Sigmoid colon (tissue), 7 donors: ENCODE measurements around the gene TSPAN11. TPM values are rescaled to one million over a fixed set of nuclear protein-coding genes. Genes with fewer than 3 reads are reported as not detected.

Experiments used
- DNase-seq: peaks from one replicate; pipeline ENCODE4 v3.0.0-alpha.2; 2019
- H3K27ac ChIP-seq, 4 donors: fragments of 200-600 bp; sonication (generic); one replicate each; pipeline ENCODE4 v1.5.1; 2016 to 2019; ENCODE audit warnings: mild to moderate bottlenecking in 1 of 4
- H3K27me3 ChIP-seq, 3 donors: fragments of 200-600 bp; sonication (generic); one replicate each; pipeline ENCODE4 v1.5.1; 2019; ENCODE audit warnings: mild to moderate bottlenecking in 1 of 3
- H3K36me3 ChIP-seq, 4 donors: fragments of 200-600 bp; sonication (generic); one replicate each; pipeline ENCODE4 v1.5.1; 2016 to 2019
- H3K4me1 ChIP-seq, 4 donors: fragments of 200-600 bp; sonication (generic); one replicate each; pipeline ENCODE4 v1.5.1; 2017 to 2019
- H3K4me3 ChIP-seq, 4 donors: fragments of 200-600 bp; sonication (generic); one replicate each; pipeline ENCODE4 v1.5.1; 2017 to 2019; ENCODE audit warnings: mild to moderate bottlenecking in 2 of 4, moderate library complexity in 1 of 4
- H3K9me3 ChIP-seq, 4 donors: fragments of 200-600 bp in 3 of 4; sonication (generic) in 3 of 4; one replicate each; pipeline versions ENCODE4 v1.5.1 to v1.6.1; 2013 to 2019
- EP300 ChIP-seq, 4 donors: sonication (generic); formaldehyde crosslinking; IDR thresholded peaks; one replicate each; pipeline ENCODE4 v1.6.1; 2017; ENCODE audit warnings: antibody characterized with exemption in 4 of 4
- POLR2A ChIP-seq, 2 donors: fragments of 450-650 bp; IDR thresholded peaks; one replicate each; pipeline ENCODE4 v1.6.1; 2016; ENCODE audit warnings: antibody characterized with exemption in 2 of 2, mild to moderate bottlenecking in 2 of 2, moderate library complexity in 2 of 2
- POLR2AphosphoS5 ChIP-seq, 4 donors: sonication (generic); formaldehyde crosslinking; IDR thresholded peaks; one replicate each; pipeline ENCODE4 v1.6.1; 2017; ENCODE audit warnings: antibody characterized with exemption in 4 of 4
- WGBS, 2 donors: extraction: QIAGEN DNeasy Blood & Tissue Kit; methylation state at CpG; one replicate each; pipeline ENCODE4 v1.1.7; 2013; 5-methylcytosine and 5-hydroxymethylcytosine counted together
- intact Hi-C: fragments of 100-400 bp; cut with DNase I; formaldehyde crosslinking; loops from one replicate; pipeline ENCODE4 v1.15.1; 2023
- polyA plus RNA-seq, 3 donors: library from polyadenylated mRNA; stranded (reverse); fragments of 200-250 nt; gene quantifications; one replicate each; pipeline ENCODE4 v1.2.3, GENCODE V29; 2013
- total RNA-seq, 4 donors: library from RNA; depleted of rRNA; stranded (reverse); fragments of >200 nt; gene quantifications; one replicate each; pipeline ENCODE4 v1.1.0, GENCODE V29; 2016
- TF ChIP-seq, protein P1 (sequence below), 4 experiments: fragments of 450-650 bp in 3 of 4; fragments of 200-600 bp in 1 of 4; IDR thresholded peaks; one replicate each; pipeline ENCODE4 v1.5.1; 2016 to 2019; ENCODE audit warnings: antibody characterized with exemption in 4 of 4, mild to moderate bottlenecking in 3 of 4, moderate library complexity in 2 of 4
- donor health status: healthy with polysubstance abuse.
- donor health status: Bipolar disorder and iron deficiency.
- donor health status: healthy.

TSPAN11 gene
- total and polyA plus RNA-seq, 7 donors: 0.23 to 18.9 (median 7.8) TPM

GRCh38 chr12:30914986-30915591, 11.5 kb upstream of the TSPAN11 start:
- intact Hi-C loops: no loop called here
- Histone ChIP-seq H3K9me3 (no peaks in the 10 kb centered on the region), H3K4me1 (peaks cover 0 to 4% (median under 1%) of the 10 kb centered on the region in 4 donors), H3K36me3 (no peaks in the 10 kb centered on the region), H3K27me3 (no peaks in the 10 kb centered on the region), H3K4me3 (no peak overlapping the region), H3K27ac (no peak overlapping the region)
- TF ChIP-seq EP300 (IDR thresholded peaks at IDR 0.05): no peak
- TF ChIP-seq POLR2A (IDR thresholded peaks at IDR 0.05): no peak
- TF ChIP-seq, protein P1, sequence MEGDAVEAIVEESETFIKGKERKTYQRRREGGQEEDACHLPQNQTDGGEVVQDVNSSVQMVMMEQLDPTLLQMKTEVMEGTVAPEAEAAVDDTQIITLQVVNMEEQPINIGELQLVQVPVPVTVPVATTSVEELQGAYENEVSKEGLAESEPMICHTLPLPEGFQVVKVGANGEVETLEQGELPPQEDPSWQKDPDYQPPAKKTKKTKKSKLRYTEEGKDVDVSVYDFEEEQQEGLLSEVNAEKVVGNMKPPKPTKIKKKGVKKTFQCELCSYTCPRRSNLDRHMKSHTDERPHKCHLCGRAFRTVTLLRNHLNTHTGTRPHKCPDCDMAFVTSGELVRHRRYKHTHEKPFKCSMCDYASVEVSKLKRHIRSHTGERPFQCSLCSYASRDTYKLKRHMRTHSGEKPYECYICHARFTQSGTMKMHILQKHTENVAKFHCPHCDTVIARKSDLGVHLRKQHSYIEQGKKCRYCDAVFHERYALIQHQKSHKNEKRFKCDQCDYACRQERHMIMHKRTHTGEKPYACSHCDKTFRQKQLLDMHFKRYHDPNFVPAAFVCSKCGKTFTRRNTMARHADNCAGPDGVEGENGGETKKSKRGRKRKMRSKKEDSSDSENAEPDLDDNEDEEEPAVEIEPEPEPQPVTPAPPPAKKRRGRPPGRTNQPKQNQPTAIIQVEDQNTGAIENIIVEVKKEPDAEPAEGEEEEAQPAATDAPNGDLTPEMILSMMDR (IDR thresholded peaks at IDR 0.05): no peak
- TF ChIP-seq POLR2AphosphoS5 (IDR thresholded peaks at IDR 0.05): no peak
- no peak for DNase-seq
- 84 to 92% methylated on average over 9 of the region's 9 CpGs for WGBS, 2 donors

- Histone ChIP-seq H3K9me3 (no peaks in the 10 kb centered on the region), H3K36me3 (no peaks in the 10 kb centered on the region), H3K4me3 (no peak overlapping the region), H3K27me3 (peaks cover 0 to 29% (median 0%) of the 10 kb centered on the region in 3 donors), H3K4me1 (peaks cover 0 to 11% (median 9%) of the 10 kb centered on the region in 4 donors), H3K27ac (no peak overlapping the region)
- no peak for DNase-seq
- WGBS, 2 donors: 70 to 90% methylated on average over 1 of the region's 1 CpG
- intact Hi-C loops: no loop called here
- TF ChIP-seq EP300 (IDR thresholded peaks at IDR 0.05): no peak
- TF ChIP-seq POLR2A (IDR thresholded peaks at IDR 0.05): no peak
- no peak for TF ChIP-seq POLR2AphosphoS5 (IDR thresholded peaks at IDR 0.05)
- TF ChIP-seq, protein P1 (IDR thresholded peaks at IDR 0.05): no peak
Measured at GRCh38 chr12:30923057-30923456, 3.5 kb upstream of the TSPAN11 start.

GRCh38 chr12:30925607-30926242, 823 bp upstream of the TSPAN11 start:
- Histone ChIP-seq H3K36me3 (no peaks in the 10 kb centered on the region), H3K9me3 (no peaks in the 10 kb centered on the region), H3K27me3 (peaks cover 0 to 29% (median 0%) of the 10 kb centered on the region in 3 donors), H3K4me3 (peak overlapping the region; percentile 18 to 51 (median 46)), H3K4me1 (peaks cover 0 to 11% (median 9%) of the 10 kb centered on the region in 4 donors), H3K27ac (peak overlapping the region in 3 of 4 donors; percentile 43 to 66 (median 59))
- TF ChIP-seq EP300 (IDR thresholded peaks at IDR 0.05) (no peak), POLR2AphosphoS5 (IDR thresholded peaks at IDR 0.05) (no peak), POLR2A (IDR thresholded peaks at IDR 0.05) (no peak)
- TF ChIP-seq, protein P1 (IDR thresholded peaks at IDR 0.05): no peak
- DNase-seq: no peak
- 64% methylated on average over 11 of the region's 11 CpGs for WGBS, 2 donors
- intact Hi-C loops: no loop called here

- H3K27ac ChIP-seq: peak overlapping the region in 2 of 4 donors; percentile 59 to 66
- no peaks in the 10 kb centered on the region for H3K36me3 ChIP-seq
- intact Hi-C loops: no loop called here
- H3K9me3 ChIP-seq: no peaks in the 10 kb centered on the region
- TF ChIP-seq POLR2A (IDR thresholded peaks at IDR 0.05) (no peak), POLR2AphosphoS5 (IDR thresholded peaks at IDR 0.05) (no peak), EP300 (IDR thresholded peaks at IDR 0.05) (no peak)
- TF ChIP-seq, protein P1 (IDR thresholded peaks at IDR 0.05): no peak
- DNase-seq: no peak
- H3K4me3 ChIP-seq: peak overlapping the region in 3 of 4 donors; percentile 43 to 51 (median 49)
- WGBS, 2 donors: 79 to 86% methylated on average over 7 of the region's 7 CpGs
- H3K4me1 ChIP-seq: peaks cover 0 to 11% (median 9%) of the 10 kb centered on the region in 4 donors
- H3K27me3 ChIP-seq: peaks cover 0 to 29% (median 0%) of the 10 kb centered on the region in 3 donors
Measured at GRCh38 chr12:30927222-30927611, 669 bp downstream of the TSPAN11 start.
